NB4 (cell line): ENCODE results near the gene MDM2.

Experiments
- CTCF ChIP-seq: IDR thresholded peaks from one replicate; pipeline ENCODE4 v1.5.1; 2012; ENCODE audit warnings: low read depth, low read length
- MAX ChIP-seq: IDR thresholded peaks from 2 replicates; pipeline ENCODE4 v1.6.1; 2011; ENCODE audit warnings: low read depth, low read length
- MYC ChIP-seq: IDR thresholded peaks from 2 replicates; pipeline ENCODE4 v1.6.1; 2011; ENCODE audit warnings: low read depth, low read length
- POLR2A ChIP-seq: IDR thresholded peaks from 2 replicates; pipeline ENCODE4 v1.6.1; 2011; ENCODE audit warnings: mild to moderate bottlenecking; ENCODE audit not compliant: insufficient read length; ENCODE audit errors: extremely low read depth

DNA sequence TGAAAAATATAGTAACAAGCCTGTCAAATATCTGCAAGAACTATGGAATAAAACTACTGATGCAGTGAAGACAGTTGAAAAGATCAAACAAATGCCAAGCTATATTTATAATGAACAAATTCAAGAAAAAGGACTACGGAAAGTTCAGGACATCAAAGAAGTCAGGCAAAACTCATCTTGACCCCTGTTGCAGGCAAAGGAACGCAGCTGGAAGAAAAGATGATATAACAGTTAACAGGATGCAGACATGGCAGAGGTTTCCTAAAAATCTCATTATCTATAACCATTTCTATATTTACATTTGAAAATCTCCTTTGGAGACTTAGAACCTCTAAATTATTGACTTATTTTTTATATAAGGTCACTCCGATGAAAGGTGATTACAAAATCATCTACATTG, 34.1 kb downstream of the MDM2 start:
- no peak for TF ChIP-seq CTCF
- no peak for TF ChIP-seq MAX
- TF ChIP-seq POLR2A = no peak
- no peak for TF ChIP-seq MYC
